GM11168 (cell line): ENCODE data around the gene NELFB.

Source experiments
- in situ Hi-C: fragments of 300-500 bp; cut with MboI; formaldehyde crosslinking; loops from one replicate; pipeline ENCODE4 v1.12.0; 2022; ENCODE audit warnings: low sequenced_read_pairs; ENCODE audit not compliant: unreplicated experiment

Gene NELFB

GRCh38 chr9:137321726-137322361 lies 66.7 kb downstream of the NELFB start:
- in situ Hi-C loops = no loop called here
